Jurkat, Clone E6-1 (cell line): Measurements from ENCODE around the gene RCBTB2. TPM values are rescaled to one million over a fixed set of nuclear protein-coding genes. Genes with fewer than 3 reads are reported as not detected.
"Not testable (repeated sequence)": the region's sequence is repeated elsewhere in the genome, so short reads cannot be mapped to it uniquely, and the experiment has no call there.

Source experiments
- DNase-seq: peaks from one replicate; pipeline ENCODE4 v3.0.0-alpha.2; 2011; ENCODE audit warnings: low read depth, low spot score
- H3K4me3 ChIP-seq: 2 replicates; pipeline ENCODE4 v1.5.1; 2011; ENCODE audit warnings: mild to moderate bottlenecking, low read length, control low read depth, moderate library complexity
- polyA plus RNA-seq: library from polyadenylated mRNA; unstranded; fragments of >200 nt; gene quantifications from one replicate; pipeline ENCODE4 v1.2.1, GENCODE V29; 2012; ENCODE audit warnings: missing spikeins; ENCODE audit not compliant: insufficient read length, insufficient read depth

Gene RCBTB2
- 170 TPM for polyA plus RNA-seq

GRCh38 chr13:48532506-48533499 lies at the start of gene RCBTB2:
TSS of gene RCBTB2 (minus strand) at chr13:48533080. CDS start at chr13:48521939, 11,141 bp downstream.
- no peak within 1 kb of the TSS for H3K4me3 ChIP-seq
- no peak for DNase-seq

DNA sequence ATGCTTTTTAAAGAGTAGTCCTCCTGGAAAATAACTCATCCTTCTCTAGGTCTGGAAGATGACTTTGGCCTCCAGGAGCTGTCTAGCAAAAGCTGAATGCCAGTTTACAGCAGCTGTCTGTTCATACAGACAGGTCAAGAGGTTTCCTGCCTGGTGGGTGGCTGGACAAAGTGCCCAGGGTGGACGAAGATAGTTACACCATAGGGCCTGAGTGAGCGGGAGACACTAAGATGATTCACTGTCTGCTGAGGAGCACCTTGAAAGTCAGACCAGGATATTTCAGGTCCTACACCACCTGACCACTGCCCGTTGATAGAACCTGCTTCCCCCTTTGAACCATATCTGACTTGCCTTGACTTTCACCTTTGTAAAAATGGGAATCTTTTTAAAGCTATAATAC lies 49.2 kb upstream of the RCBTB2 start:
- no peak overlapping the region for H3K4me3 ChIP-seq
- no peak for DNase-seq

DNA sequence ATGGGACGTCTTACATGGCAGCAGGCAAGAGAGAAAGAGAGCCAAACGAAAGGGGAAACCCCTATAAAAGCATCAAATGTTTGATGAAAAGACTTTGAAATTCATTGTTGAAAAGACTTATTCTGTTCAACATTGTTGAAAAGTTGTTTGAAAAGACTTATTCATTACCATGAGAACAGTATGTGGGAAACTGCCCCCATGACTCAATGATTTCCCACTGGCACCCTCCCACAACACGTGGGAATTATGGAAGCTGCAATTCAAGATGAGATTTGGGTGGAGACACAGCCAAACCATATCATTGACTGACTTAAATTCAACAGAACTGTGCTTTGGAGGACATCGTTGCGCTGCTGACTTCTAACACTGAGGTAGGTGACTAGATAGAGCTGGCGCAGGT lies 48.0 kb upstream of the RCBTB2 start:
- no peak overlapping the region for H3K4me3 ChIP-seq
- no peak for DNase-seq

GRCh38 chr13:48580185-48580803 lies 47.4 kb upstream of the RCBTB2 start:
- DNase-seq: peak; percentile 82
- no peak overlapping the region for H3K4me3 ChIP-seq

DNA sequence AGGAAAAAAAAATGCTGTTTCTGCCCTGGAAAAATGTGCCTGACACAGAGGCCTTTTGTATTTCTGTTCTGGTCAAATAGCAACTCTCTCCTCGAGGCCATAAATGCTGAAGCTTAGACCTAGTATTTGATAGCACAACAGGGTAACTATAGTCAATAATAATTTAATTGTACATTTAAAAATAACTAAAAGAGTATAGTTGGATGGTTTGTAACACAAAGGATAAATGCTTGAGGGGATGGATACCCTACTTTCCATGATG lies 47.0 kb upstream of the RCBTB2 start:
- DNase-seq, H3K4me3 ChIP-seq: not testable (repeated sequence)

- no peak overlapping the region for H3K4me3 ChIP-seq
- no peak for DNase-seq
These were observed 46.5 kb upstream of the RCBTB2 start for GRCh38 chr13:48579165-48579918.

GRCh38 chr13:48578516-48579164 lies 45.8 kb upstream of the RCBTB2 start:
- DNase-seq: no peak
- H3K4me3 ChIP-seq: no peak overlapping the region

- DNase-seq: no peak
- H3K4me3 ChIP-seq: no peak overlapping the region
These were observed 43.6 kb upstream of the RCBTB2 start for GRCh38 chr13:48576448-48577010.

- no peak for DNase-seq
These were observed 42.2 kb upstream of the RCBTB2 start for GRCh38 chr13:48575031-48575430.

DNA sequence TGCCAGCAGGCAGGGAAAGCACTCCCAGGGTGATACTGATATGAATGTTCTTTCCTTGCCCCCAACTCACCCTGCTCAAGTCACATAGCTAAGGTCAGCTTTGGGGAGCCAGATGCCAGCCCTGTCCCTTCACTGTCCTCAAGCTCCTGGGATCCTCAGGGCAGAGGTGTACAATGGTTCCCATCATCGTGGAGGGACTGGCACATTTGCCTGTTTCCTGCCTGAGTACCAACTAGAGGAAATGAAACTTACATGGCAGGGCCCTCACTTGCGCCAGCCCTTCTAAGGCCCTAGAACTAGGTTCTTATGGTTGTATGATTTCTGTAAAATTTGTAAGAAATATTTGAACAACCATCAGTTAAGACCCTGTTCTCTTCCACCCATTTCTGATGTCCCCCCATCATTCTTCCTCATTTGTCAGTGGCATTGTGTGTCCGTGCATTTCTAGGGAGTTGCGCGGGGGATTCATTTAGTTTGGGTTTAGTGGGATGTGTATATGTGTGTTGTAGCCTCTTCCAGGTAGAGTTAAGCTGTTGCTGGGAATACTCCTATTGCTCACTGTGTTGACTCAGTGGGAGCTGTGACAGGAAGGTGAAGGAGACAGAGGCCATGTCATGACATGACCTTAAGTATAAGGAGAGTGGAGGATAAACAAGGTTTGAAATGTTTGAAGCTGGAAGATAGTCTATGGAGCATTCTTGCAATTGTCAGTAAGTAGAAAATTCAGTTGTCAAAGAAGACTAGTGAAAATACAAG lies 41.3 kb upstream of the RCBTB2 start:
- DNase-seq: no peak
- H3K4me3 ChIP-seq: no peak overlapping the region

More at GRCh38 chr13:48575031-48575430, 42.2 kb upstream of the RCBTB2 start:
- H3K4me3 ChIP-seq: no peak overlapping the region

- no peak overlapping the region for H3K4me3 ChIP-seq
- DNase-seq: peak; percentile 35
These were observed 40.5 kb upstream of the RCBTB2 start for GRCh38 chr13:48573213-48574007.

GRCh38 chr13:48571126-48571913 lies 38.4 kb upstream of the RCBTB2 start:
- DNase-seq: peak; percentile 53
- peak overlapping the region; percentile 10; the same call in 1 of the 2 replicates for H3K4me3 ChIP-seq

DNA sequence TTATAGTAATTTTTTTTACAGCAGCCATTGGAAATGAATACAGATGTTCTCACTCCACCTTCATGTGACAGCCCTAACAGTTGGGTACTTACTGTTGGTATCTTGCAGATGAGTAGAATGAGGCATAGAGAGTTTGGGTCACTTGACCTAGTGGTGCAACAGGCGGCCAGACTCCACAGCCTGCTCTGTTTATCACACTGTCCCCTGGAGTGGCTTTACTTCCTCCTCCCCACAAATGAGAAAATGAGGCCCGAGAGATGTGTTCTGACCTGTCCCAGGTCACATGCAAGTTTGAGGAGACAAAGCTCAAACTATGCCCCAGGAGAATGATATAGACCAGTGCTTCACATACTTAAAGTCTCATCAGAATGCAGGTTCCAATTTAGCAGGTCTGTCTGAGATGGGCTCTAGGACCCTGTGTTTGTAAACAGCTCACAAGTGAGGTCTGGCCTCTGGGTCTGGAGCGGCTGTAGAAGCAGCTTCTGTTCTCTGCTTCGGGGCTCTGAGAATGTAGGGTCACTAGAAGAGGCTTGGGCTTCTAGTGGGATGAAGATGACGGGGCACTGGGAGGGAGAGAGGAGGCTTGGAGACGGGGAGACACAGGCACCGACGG lies 37.4 kb upstream of the RCBTB2 start:
- no peak for DNase-seq
- H3K4me3 ChIP-seq: no peak overlapping the region

DNA sequence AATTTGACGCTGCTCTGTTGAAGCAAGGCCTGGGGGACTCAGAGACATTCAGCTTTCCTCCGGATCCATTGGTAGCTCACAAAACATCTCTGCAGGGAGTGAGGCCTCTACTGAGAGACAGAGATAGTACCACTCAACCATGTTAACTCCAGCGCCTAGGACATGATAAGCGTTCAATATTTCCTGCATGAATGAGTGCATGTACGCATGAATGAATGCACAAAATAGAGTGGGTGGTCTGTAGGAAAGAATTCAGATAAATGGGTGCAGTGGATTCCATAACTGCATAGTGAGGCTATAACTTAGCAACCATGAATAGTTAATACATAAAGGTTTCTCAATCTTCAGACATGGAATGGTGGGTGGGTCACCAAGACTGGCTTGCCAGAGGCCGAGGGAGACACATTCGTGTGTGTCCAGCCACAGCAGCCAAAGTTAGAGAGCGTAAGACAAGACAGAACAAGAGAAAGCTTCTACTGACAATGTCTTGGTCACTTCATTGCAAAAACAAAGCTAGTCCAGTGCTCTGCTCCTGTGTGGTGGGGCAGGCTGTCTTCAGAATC lies 36.3 kb upstream of the RCBTB2 start:
- H3K4me3 ChIP-seq: no peak overlapping the region
- DNase-seq: no peak

DNA sequence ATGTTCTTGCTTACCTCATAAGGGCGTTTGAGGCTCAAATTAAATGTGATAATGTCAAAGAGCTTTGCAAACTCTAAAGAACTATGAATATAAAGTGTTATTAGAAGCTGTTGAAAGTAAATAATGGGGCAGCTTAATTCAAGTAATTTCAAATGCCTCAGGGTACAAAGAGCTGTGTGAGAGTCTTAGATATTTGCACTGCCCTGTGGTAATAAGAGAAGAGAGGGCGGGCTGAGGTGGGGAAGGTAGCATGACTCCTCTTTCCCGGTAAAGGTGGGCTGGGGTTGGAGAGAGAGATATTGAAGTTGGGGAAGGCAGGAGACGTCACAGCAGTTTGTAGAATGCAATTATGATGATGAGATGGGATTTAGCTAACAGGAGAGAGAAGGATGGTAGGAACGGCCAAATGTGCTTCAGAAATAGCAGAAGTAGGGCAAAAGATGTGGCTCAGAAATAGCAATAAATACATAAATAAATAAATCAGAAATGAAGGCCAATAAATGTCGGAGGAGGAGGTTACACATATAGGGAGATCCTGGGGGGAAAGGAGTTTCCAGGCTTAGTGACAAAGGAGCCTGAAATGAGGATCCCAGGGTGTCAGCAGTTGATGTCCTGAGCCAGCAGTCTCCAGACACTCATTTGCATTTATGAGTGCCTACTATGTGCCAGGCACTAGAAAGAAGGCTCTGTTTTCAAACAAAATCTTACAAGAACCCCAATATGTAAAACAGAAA lies 35.7 kb upstream of the RCBTB2 start:
- DNase-seq: no peak
- H3K4me3 ChIP-seq: no peak overlapping the region
